Chondrocyte (in vitro differentiated cells): ENCODE measurements around the gene RBMS2. TPM values are rescaled to one million over a fixed set of nuclear protein-coding genes. Genes with fewer than 3 reads are reported as not detected.

ENCODE experiments used
- DNase-seq: peaks from one replicate; pipeline ENCODE4 v3.0.0; 2021; ENCODE audit warnings: mixed read lengths, low spot score
- H3K27ac Mint-ChIP-seq: one replicate; pipeline ENCODE4 v1.8.0; 2021; ENCODE audit warnings: mild to moderate bottlenecking, moderate library complexity, mixed read lengths; ENCODE audit not compliant: unreplicated experiment
- H3K27me3 Mint-ChIP-seq: 2 replicates; pipeline ENCODE4 v1.8.0; 2021; ENCODE audit warnings: low read depth, mixed read lengths
- H3K36me3 Mint-ChIP-seq: 2 replicates; pipeline ENCODE4 v1.8.0; 2021; ENCODE audit warnings: low read depth, mixed read lengths
- H3K4me1 Mint-ChIP-seq: 2 replicates; pipeline ENCODE4 v1.8.0; 2021; ENCODE audit warnings: low read depth, mild to moderate bottlenecking, mixed read lengths
- H3K4me3 Mint-ChIP-seq: one replicate; pipeline ENCODE4 v1.8.0; 2021; ENCODE audit warnings: mild to moderate bottlenecking, moderate library complexity, mixed read lengths; ENCODE audit not compliant: unreplicated experiment
- H3K9me3 Mint-ChIP-seq: 2 replicates; pipeline ENCODE4 v1.8.0; 2021; ENCODE audit warnings: low read depth, mixed read lengths
- CTCF ChIP-seq: fragments of 200-600 bp; sonication (generic); IDR thresholded peaks from 2 replicates; pipeline ENCODE4 v1.5.0; 2021; ENCODE audit warnings: antibody characterized with exemption, mild to moderate bottlenecking, moderate library complexity
- total RNA-seq: library from RNA; stranded (reverse); gene quantifications from 3 replicates; pipeline ENCODE4 v1.2.1, GENCODE V29; 2021

Gene RBMS2
- total RNA-seq, 1 donor from 2014 or later: 65.3 TPM

- no peak overlapping the region for H3K4me3 Mint-ChIP-seq
- H3K9me3 Mint-ChIP-seq: no peaks in the 10 kb centered on the region
- TF ChIP-seq CTCF: no peak
- H3K27me3 Mint-ChIP-seq: no peaks in the 10 kb centered on the region
- no peak overlapping the region for H3K27ac Mint-ChIP-seq
- H3K4me1 Mint-ChIP-seq: peaks cover 16% of the 10 kb centered on the region
- DNase-seq: no peak
- H3K36me3 Mint-ChIP-seq: peaks cover 9% of the 10 kb centered on the region
Measured at GRCh38 chr12:56622535-56622934, 100.9 kb downstream of the RBMS2 start.

- Mint-ChIP-seq H3K36me3 (peaks cover 2% of the 10 kb centered on the region), H3K27ac (no peak overlapping the region), H3K27me3 (no peaks in the 10 kb centered on the region), H3K4me1 (peaks cover 47% of the 10 kb centered on the region), H3K4me3 (no peak overlapping the region), H3K9me3 (no peaks in the 10 kb centered on the region)
- DNase-seq: no peak
- no peak for TF ChIP-seq CTCF
Measured at GRCh38 chr12:56626701-56627100, 105.1 kb downstream of the RBMS2 start.

GRCh38 chr12:56628671-56629458 lies 107.2 kb downstream of the RBMS2 start:
- DNase-seq: no peak
- Mint-ChIP-seq H3K27me3 (no peaks in the 10 kb centered on the region), H3K4me3 (peak overlapping the region; percentile 97), H3K9me3 (no peaks in the 10 kb centered on the region), H3K4me1 (peaks cover 59% of the 10 kb centered on the region), H3K27ac (peak overlapping the region; percentile 97), H3K36me3 (no peaks in the 10 kb centered on the region)
- no peak for TF ChIP-seq CTCF

GRCh38 chr12:56629459-56630179 lies 108.0 kb downstream of the RBMS2 start:
- Mint-ChIP-seq H3K27me3 (no peaks in the 10 kb centered on the region), H3K9me3 (no peaks in the 10 kb centered on the region), H3K4me1 (peaks cover 59% of the 10 kb centered on the region), H3K36me3 (no peaks in the 10 kb centered on the region), H3K4me3 (peak overlapping the region; percentile 97), H3K27ac (peak overlapping the region; percentile 97)
- DNase-seq: no peak
- no peak for TF ChIP-seq CTCF

GRCh38 chr12:56630180-56630632 lies 108.6 kb downstream of the RBMS2 start, which contains the start of gene BAZ2A:
Gene BAZ2A (minus strand): TSS chr12:56630326. CDS start chr12:56617530, 12,796 bp downstream.
- H3K36me3 Mint-ChIP-seq: no peaks in the 10 kb centered on the region
- no peak for TF ChIP-seq CTCF
- H3K27ac Mint-ChIP-seq: peak within 1 kb of the TSS; percentile 97
- DNase-seq: peak; percentile 97
- H3K4me1 Mint-ChIP-seq: peaks cover 58% of the 10 kb centered on the region
- peak within 1 kb of the TSS; percentile 97 for H3K4me3 Mint-ChIP-seq
- H3K27me3 Mint-ChIP-seq: no peaks in the 10 kb centered on the region
- no peaks in the 10 kb centered on the region for H3K9me3 Mint-ChIP-seq
